AG08396 (cell line): ENCODE data around the gene SINHCAF.

Experiments
- DNase-seq: peaks from one replicate; pipeline ENCODE4 v3.0.0; 2012; ENCODE audit warnings: low spot score, mixed read lengths

SINHCAF gene

DNA sequence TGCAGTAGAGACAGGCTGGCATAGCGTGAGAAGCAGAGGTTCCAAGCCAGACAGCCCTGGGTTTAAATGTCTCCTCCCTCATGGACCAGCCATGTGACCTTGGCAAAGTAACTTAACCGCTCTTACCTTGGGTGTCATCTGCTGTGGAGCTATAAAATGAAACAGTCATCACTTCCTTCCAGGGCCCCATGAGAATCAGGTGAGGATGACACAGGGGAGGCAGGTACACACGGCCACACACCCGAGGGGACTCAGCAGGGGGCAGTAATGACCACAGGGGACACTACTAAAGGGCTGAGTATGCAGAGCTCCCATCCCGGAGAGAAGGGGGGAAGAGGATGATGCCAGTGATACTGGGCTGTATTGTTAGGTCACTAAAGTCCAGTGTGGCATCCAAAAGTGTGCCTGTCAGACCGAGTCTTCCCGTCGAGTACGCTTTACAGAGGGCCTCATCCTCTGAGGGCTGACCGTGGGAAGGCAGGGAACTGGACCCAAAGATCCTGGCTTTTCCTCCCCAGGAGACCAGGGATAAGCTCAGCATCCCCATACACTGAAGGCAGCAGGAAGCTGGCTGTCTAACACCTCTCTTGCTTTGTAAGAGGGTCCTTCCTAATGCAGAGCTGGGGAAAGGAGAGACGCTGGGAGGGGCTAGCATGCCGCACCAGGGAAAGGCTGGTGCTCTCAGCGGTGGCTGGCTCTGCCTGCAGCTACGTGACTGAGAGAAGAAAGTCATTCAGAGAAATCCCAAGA is 94.2 kb downstream of the SINHCAF start:
- DNase-seq = no peak
